ENCODE data around the gene SIGLEC6.

DNA sequence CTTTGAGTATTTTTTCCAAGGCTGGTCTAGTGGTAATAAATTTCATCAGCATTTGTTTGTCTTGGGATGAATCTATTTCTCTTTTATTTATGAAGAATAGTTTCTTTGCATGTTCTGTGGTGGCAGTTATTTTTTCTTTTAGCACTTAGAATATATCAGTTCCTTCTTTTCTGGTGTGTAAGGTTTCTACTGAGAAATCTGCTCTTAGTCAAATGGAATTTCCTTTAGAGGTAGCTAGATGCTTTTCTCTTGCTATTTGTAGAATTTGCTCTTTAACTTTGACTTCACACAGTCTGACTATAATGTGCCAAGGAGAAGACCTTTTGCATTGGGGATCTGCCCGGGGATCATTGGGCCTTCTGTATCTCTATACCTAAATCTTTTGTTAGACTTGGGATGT, 4.1 kb upstream of the SIGLEC6 start:
- TF ChIP-seq TAF1 (IDR thresholded peaks at IDR 0.05; ENCODE audit: borderline replicate concordance, insufficient read depth, low read length) (no peak), POLR2AphosphoS5 (IDR thresholded peaks at IDR 0.05; ENCODE audit: low read depth, low read length) (no peak), FOXP2 (optimal IDR thresholded peaks at IDR 0.05; ENCODE audit: borderline replicate concordance, extremely low read depth, extremely low read length, insufficient read depth) (no peak)
- TF ChIP-seq, protein P1, sequence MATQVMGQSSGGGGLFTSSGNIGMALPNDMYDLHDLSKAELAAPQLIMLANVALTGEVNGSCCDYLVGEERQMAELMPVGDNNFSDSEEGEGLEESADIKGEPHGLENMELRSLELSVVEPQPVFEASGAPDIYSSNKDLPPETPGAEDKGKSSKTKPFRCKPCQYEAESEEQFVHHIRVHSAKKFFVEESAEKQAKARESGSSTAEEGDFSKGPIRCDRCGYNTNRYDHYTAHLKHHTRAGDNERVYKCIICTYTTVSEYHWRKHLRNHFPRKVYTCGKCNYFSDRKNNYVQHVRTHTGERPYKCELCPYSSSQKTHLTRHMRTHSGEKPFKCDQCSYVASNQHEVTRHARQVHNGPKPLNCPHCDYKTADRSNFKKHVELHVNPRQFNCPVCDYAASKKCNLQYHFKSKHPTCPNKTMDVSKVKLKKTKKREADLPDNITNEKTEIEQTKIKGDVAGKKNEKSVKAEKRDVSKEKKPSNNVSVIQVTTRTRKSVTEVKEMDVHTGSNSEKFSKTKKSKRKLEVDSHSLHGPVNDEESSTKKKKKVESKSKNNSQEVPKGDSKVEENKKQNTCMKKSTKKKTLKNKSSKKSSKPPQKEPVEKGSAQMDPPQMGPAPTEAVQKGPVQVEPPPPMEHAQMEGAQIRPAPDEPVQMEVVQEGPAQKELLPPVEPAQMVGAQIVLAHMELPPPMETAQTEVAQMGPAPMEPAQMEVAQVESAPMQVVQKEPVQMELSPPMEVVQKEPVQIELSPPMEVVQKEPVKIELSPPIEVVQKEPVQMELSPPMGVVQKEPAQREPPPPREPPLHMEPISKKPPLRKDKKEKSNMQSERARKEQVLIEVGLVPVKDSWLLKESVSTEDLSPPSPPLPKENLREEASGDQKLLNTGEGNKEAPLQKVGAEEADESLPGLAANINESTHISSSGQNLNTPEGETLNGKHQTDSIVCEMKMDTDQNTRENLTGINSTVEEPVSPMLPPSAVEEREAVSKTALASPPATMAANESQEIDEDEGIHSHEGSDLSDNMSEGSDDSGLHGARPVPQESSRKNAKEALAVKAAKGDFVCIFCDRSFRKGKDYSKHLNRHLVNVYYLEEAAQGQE (IDR thresholded peaks at IDR 0.05; ENCODE audit: insufficient read depth in 1 of 2, low read depth in 2 of 2, low read length in 2 of 2), result no peak
